IPS-11a (cell line): Measurements from ENCODE around the gene KPNA1.

ENCODE experiments used
- H3K4me3 ChIP-seq: one replicate; pipeline ENCODE4 v1.5.1; 2013; ENCODE audit warnings: low read depth, low read length, control low read depth

KPNA1 gene

DNA sequence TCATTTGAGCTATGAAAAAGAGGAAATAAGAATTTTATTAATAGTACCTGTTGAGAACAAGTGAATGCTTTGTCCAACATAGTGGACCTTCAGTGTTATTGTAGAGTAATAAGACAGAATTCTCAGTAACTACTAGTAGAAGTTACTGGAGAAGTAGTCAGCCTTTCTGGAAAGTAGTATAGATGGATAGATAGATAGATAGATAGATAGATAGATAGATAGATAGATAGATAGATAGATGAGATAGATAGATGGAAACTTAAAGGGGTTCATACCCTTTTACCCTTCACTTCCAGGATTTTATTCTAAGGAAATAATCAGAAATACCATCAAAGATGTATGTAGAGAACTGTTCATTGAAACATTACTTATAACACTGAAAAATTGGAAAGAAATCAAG lies 125.5 kb downstream of the KPNA1 start:
- H3K4me3 ChIP-seq = no peak overlapping the region

DNA sequence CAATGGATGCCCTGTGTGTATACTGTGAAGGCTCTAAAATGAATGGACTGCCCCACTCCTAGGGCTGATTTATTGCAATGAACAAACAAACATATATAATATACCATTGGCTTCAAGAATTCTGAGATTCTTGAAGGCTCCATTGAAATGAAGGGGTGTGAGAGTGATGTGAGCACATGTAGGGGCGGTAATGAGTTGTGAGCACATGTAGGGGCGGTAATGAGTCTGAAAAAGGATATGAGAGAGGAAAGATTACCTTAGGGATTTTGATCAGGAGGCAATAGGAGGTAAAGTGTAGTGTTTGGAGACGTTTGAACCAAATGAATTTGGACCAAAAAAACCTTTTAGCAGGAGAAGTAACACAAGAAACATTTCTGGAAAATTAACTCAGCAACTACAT lies 127.0 kb downstream of the KPNA1 start:
- no peak overlapping the region for H3K4me3 ChIP-seq

- H3K4me3 ChIP-seq = peak within 1 kb of the TSS; percentile 94
Measured at GRCh38 chr3:122383771-122384697, 130.7 kb downstream of the KPNA1 start, which contains the start of gene FAM162A. FAM162A (plus strand) TSS chr3:122384182; CDS start chr3:122384266, 84 bp downstream.

GRCh38 chr3:122382888-122383666 lies 131.7 kb downstream of the KPNA1 start, which contains the start of gene MIX23:
MIX23 (minus strand) TSS chr3:122383231; CDS start chr3:122383224, 7 bp downstream.
- H3K4me3 ChIP-seq = peak within 1 kb of the TSS; percentile 94

DNA sequence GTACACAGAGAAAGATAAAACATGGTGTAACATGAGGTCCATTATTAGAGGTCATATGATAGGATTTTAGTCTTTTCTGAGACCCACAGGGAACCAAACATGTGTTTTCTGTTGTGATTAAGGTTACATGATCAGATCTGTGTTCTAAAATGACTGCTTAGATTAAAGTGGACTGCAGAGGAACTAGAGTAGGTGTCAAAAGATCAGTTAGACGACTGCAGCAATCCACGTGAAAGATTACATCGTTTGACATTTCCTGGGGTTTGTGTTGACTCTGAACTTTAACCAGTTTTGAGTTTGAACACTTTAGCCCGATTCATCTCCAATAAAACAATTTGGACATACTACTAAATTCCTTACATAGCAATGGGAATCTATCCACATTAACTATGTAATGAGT lies 136.8 kb downstream of the KPNA1 start:
- no peak overlapping the region for H3K4me3 ChIP-seq

DNA sequence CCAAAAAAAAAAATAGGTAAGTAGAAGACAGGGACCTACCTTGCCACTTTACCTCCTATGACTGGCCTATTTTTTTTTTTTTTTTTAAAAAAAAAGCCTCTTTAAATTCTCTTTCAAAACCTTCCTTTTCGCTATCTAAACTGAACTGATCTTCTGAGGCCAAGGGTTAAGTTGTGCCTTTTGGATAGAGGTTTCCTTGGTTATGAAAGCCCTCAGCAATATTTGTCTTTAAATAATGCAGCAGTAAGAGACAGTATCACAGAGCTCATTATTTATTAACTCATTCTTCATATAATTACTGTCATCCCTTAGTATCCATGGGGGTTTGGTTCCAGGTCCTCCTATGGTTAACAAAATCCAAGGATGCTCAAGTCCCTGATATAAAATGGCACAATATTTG lies 140.7 kb downstream of the KPNA1 start:
- no peak overlapping the region for H3K4me3 ChIP-seq
